NCI-H526 (cell line): Measurements from ENCODE around the gene NRAP.
A peak's percentile ranks its signal among the peaks of the same experiment; 100 is the strongest.

Experiments used
- DNase-seq, 2 experiments: peaks; one replicate each; lab custom pipeline; 2025; lab: John Stamatoyannopoulos, UW

Gene NRAP

GRCh38 chr10:113663908-113664307, at the start of gene NRAP:
Gene NRAP, minus strand, starts transcription at chr10:113664041. Its CDS starts 159 bp downstream, at chr10:113663882.
- no peak for DNase-seq

DNA sequence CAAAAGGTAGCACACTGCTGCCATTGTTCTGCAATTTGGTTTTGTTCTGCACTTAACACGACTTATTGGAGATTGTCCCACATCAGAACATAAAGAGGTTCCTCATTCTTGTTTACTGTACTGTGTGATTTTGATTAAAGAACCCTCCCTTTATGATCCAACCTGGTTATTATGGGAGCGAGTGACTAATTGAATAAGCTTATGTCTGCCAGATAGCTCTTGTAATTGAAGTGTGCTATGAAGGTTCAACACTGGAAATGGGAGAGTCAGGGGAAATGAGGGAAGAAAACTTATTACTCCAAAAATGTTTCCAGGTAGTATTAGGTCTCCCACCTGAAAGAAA, 49.8 kb upstream of the NRAP start:
- DNase-seq: peak; percentile 21 to 23

GRCh38 chr10:113712755-113713639, 49.2 kb upstream of the NRAP start:
- DNase-seq: peak; percentile 94 to 97

- DNase-seq: no peak
These were observed 48.2 kb upstream of the NRAP start for GRCh38 chr10:113712024-113712423.

DNA sequence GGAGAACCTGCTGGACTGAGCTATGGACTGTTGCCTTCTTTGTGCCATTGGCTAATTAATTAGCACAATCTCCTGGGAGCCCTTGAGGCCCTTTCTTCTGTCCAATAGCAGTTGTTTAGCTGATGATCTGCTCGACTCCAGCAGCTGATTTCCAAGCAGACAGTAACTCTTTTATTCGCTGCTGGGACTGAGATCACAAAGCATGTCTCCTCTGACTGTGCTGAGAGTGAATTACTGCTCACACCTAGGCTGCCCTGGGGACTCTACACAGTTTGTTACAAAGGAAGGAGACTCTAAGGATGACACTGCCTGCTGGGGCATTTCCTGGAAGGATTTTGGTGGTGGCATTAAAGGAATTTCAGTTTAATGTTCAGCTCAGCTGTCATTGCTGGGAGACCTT, 47.3 kb upstream of the NRAP start:
- peak; percentile 89 to 90 for DNase-seq

DNA sequence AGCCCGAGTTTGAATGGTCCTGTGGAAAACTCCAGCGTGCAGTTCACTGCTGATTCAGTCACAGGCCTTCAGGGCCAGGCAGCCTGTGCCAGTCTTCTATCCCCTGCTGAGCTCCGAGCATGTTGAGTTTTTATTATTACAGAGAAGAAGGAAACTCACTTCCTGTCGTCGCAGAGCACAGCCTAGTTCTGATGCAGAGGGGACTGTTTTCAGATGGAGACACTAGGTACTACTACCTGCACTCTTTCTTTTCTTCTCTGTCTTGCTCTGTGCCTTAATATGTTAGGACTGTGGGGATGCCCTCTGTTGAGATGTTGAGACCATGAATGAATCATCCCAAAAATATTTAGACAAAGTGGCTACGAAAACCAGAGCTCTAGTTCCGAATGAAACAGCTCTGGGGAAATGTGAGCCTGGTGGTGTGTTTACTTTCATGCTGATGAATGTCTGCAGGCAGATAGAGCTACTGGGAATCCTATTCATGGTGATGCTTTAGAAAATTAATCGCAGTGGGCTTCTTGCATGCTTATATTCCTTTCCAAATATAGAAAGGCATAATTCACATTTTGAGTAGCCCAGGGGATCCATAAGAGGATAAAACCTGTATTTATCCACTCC, 45.5 kb upstream of the NRAP start:
- peak; percentile 47 to 57 for DNase-seq

- no peak for DNase-seq
These were observed 44.8 kb upstream of the NRAP start for GRCh38 chr10:113708640-113709039.

- peak in 1 of 2 experiments; percentile 16 for DNase-seq
These were observed 42.8 kb upstream of the NRAP start for GRCh38 chr10:113706623-113707022.

- peak in 1 of 2 experiments; percentile 36 for DNase-seq
These were observed 41.5 kb upstream of the NRAP start for GRCh38 chr10:113705344-113705652.

- DNase-seq: peak in 1 of 2 experiments; percentile 55
These were observed 40.9 kb upstream of the NRAP start for GRCh38 chr10:113704637-113705343.

GRCh38 chr10:113697595-113697994, 33.8 kb upstream of the NRAP start:
- DNase-seq: no peak

GRCh38 chr10:113695691-113696090, 31.9 kb upstream of the NRAP start:
- no peak for DNase-seq

DNA sequence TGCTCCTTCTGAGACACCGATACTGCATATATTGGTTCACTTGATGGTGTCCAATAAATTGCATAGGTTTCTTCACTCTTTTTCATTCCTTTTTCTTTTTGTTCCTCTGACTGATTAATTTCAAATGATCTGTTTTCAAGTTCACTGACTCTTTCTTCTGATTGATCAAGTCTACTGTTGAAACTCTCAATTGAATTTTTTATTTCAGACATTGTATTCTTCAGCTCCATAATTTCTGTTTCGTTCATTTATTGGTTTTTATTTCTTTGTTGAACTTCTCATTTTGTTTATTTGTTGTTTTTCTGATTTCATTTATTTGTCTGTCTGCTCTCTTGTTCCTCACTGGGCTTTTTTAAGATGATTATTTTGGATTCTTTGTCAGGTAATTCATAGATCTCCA, 29.5 kb upstream of the NRAP start:
- DNase-seq: no peak

- DNase-seq: no peak
These were observed 28.4 kb upstream of the NRAP start for GRCh38 chr10:113692271-113692670.

GRCh38 chr10:113691381-113691780, 27.5 kb upstream of the NRAP start:
- no peak for DNase-seq

DNA sequence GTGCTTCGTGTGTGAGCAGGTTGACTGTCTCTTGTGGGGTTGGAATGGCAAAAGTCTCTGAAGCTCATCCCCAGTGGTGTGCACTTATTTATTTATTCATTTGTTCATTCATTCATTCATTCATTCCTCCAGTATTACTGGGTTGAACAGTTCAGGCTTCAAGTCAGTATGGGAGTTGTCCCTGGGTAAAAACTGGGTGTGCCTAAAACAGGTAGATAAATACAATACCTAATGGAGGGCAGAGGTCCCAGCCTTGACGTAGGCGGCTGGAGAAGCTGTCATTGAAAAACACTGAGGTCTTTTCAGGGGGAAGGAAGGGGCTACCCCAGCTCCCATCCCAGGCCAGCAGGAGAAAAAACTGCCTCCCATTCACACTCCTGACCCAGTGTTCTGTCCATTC, 26.9 kb upstream of the NRAP start:
- DNase-seq: no peak

- DNase-seq: no peak
These were observed 25.7 kb upstream of the NRAP start for GRCh38 chr10:113689574-113689973.

DNA sequence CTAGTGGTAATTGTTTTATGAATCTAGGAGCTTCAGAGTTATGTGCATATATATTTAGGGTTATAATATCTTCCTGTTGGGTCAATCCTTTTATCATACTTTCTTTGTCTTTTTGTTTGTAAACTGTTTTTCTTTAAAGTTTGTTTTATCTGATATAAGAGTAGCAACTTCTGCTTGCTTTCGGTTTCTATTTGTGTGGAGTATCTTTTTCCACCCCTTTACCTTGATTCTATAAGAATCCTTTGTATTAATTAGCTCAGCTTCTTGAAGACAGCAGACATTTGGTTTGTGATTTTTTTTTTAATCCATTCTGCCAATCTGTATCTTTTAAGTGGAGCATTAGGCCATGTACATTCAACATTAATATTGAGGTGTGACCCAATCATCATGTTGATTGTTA, 25.2 kb upstream of the NRAP start:
- DNase-seq: no peak

DNA sequence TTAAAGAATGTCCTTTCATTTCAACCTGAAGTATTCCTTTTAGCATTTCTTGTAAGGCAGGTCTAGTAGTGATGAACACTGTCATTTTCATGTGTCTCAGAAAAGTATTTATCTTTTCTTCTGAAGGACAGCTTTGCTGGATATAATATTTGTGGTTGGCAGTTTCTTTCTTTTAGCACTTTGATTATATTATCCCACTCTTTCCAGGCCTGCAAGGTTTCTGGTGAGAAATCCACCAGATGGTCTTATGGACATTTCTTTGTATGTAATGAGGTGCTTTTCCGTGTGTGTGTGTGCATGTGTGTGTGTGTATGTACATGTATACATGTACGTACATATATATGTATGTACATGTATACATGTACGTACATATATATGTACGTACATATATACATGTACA, 23.2 kb upstream of the NRAP start:
- no peak for DNase-seq

GRCh38 chr10:113686028-113686427, 22.2 kb upstream of the NRAP start:
- no peak for DNase-seq

DNA sequence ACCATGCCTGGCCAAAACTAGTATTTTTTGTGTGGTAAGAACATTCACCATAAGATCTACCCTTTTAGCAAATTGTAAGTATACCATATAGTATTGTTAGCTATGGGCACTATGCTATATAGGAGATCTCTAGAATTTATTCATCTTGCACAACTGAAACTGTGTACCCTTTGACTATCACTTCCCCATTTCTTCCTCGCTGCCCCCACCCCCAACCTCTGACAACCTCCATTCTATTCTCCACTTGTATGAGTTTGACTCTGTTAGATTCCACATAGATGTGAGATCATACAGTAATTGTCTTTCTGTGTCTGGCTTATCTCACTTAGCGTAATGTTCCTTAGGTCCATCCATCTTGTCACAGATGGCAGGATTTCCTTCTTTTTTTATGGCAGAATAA, 19.5 kb upstream of the NRAP start:
- no peak for DNase-seq

DNA sequence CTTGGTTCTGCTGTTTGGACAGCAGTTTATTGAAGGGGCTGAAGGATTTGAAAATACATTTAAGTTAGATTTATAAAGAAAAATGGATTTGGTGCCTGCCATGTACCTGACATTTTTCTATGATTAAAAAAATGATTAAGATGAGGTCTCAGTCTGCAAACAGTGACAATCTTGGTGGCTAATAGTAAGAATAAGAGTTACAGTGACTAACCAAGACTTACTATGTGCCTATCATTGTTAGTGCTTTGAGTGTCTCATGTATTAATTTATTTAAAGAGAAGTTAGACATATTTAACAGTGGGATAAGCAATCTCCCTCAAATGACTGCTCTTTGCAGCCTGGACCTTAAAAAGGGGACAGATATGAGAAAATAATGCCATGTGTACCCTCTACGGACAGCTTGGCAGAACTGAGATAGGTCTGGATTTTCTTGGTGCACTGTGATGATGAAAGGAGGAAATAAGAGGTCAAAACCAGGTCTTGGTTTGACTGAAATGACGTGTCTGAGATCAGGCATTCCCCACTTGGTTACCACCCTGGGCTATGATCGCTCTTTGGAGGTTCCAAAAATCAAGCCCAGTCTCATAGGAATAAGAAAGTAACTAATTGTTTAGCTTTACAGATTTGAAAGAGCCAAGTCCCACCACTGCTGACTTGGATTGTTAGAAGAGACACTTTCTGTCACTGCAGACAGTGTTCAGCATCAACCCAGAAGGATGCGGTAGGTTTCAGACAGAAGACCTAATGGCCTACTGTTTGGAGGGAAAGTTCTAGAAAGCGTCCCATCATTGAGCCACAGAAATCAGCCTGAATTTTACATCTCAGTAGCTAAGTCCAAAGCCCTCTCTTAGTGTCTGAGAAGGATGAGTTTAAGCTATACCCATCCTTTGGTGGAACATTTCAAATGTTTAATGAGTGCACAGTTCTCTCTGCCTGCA, 18.0 kb upstream of the NRAP start:
- DNase-seq: no peak
